ENCODE measurements around the gene SYT7. TPM values are rescaled to one million over a fixed set of nuclear protein-coding genes. Genes with fewer than 3 reads are reported as not detected.

The SYT7 gene
- total RNA-seq, 1 experiment from 2014 or later = 0.48 TPM

GRCh38 chr11:61516675-61517572, 64.0 kb downstream of the SYT7 start:
- no peak for DNase-seq (ENCODE audit: low read depth)

DNA sequence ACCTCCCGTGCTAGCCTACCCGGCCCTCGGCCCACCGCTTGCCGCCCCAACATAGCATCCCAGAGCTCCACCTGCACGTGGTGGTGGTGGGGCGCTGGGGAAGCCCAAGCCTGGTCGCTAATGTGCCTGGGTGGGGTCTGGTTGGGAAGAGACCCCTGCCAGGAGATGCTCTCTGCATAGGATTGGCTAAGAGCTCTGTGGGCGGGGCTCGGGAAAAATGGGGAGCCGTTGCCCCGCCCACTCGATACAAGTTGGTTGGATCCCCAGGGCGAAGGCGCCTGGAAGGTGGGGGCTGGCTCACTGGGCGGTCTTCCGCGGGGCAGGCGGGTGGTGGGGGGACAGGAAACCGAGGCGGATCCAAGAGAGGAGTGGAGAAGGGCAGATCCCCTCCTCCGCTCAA, 64.7 kb downstream of the SYT7 start:
- DNase-seq (ENCODE audit: low read depth) = no peak

DNA sequence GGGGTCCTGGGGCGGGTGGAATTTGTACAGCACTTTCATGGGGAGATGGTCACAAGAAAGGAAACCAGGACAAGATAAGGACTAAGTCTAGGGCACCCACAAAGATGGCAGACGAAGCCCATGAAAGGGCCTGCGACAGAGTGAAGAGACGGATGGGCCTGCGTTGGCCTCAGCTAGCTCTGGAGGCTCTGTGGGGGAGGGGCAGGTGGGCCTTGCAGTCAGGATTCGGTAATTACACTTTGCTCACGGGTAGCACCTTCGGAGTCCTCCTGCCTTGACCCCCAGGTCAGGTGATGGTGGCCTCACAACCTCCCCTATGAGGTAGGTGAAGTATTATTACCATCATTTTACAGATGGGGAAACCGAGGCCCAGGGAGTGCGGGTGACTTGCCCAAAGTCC, 65.2 kb downstream of the SYT7 start:
- no peak for DNase-seq (ENCODE audit: low read depth)

DNA sequence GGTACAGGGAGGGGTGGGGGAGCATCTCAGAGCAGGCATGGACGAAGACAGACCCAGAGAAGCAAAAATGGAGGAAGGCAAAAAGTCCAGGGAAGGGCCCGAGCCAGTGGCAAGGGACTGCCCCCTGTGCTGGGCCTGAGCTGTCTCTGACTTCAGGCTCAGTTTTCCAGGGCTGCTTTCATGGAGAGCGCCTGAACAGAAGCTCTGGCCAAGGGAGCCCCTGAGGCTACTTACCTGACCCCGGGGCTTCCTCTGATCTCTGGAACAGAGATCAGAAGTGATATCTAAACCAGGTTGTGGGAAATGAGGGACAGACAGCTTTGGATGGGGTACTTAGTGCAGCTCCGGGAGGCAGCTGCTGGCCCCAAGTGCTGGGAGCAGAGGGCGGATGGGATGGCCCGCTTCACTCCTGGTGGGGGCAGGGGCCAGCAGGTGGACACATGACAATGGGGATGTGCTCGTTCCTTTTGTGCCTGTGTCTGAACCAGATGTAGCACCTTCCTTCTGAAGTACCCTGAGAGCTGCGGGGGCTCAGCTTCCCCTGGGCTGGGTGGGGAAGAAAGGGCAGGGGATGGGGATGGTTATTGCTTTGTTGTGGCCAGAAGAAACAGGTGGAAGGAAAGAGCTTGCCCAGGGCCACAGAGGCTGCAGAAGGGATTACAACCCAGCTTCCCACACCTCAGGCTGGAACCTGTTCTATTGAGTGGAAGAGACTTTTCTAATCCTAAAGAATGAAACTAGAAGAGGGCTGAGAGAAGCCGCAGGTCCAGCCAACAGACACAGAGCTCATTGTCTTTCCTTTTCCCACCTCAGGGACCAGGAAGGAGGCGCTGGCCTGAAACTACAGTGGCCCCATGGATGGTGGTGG, 66.6 kb downstream of the SYT7 start:
- no peak for DNase-seq (ENCODE audit: low read depth)

DNA sequence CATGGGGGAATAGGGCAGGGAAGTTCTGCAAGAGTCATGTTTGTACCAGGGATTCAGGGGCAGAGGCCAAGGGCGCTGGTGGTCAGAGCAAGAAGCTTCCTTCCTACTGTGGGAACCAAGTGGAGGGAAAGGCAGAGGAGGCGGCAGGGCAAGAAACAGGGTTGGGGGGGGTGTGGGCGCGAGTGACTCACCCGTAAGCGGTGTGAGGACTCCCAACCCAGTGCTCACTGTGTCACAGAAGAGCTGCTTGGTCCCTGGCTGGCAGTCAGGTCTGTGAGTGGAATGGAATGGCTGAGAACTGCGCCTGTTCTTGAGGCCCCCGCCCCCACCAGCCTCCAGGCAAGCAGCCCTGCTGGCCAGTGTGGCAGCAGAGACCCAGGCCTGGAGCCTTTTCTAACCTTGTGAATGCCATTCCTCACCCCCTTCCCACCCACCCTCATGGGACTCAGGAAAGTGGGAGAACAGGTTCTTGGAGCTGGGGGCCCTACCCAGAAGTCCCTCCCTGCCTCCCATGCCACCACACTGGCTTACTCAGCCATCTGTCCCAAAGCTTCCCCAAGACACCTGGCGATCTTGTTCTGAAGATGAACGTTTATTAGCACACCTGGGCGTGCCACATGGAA, 67.6 kb downstream of the SYT7 start:
- no peak for DNase-seq (ENCODE audit: low read depth)

DNA sequence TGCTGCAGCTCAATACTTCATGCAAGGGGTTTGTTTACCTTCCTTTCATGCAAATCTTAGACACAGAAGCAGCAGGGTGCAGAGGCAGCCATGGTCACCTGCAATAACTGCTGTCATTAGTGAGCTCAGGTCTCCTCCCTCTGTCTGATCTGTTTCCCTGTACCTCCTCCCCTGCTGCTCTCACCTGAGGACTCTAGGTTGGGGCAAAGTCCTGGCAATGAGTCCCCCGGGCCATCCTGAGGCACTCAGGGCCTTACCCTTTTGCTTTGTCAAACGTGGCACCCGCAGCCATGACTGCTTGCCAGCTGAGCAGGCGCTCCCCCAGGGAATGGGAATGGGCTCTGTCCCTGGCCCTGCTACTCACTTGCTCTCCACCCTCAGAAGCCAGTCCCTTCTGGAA, 68.4 kb downstream of the SYT7 start:
- DNase-seq (ENCODE audit: low read depth) = no peak

GRCh38 chr11:61511383-61511782, 69.5 kb downstream of the SYT7 start:
- DNase-seq (ENCODE audit: low read depth) = no peak

GRCh38 chr11:61510974-61511373, 69.9 kb downstream of the SYT7 start:
- no peak for DNase-seq (ENCODE audit: low read depth)

GRCh38 chr11:61510166-61510919, 70.5 kb downstream of the SYT7 start:
- DNase-seq (ENCODE audit: low read depth) = no peak

DNA sequence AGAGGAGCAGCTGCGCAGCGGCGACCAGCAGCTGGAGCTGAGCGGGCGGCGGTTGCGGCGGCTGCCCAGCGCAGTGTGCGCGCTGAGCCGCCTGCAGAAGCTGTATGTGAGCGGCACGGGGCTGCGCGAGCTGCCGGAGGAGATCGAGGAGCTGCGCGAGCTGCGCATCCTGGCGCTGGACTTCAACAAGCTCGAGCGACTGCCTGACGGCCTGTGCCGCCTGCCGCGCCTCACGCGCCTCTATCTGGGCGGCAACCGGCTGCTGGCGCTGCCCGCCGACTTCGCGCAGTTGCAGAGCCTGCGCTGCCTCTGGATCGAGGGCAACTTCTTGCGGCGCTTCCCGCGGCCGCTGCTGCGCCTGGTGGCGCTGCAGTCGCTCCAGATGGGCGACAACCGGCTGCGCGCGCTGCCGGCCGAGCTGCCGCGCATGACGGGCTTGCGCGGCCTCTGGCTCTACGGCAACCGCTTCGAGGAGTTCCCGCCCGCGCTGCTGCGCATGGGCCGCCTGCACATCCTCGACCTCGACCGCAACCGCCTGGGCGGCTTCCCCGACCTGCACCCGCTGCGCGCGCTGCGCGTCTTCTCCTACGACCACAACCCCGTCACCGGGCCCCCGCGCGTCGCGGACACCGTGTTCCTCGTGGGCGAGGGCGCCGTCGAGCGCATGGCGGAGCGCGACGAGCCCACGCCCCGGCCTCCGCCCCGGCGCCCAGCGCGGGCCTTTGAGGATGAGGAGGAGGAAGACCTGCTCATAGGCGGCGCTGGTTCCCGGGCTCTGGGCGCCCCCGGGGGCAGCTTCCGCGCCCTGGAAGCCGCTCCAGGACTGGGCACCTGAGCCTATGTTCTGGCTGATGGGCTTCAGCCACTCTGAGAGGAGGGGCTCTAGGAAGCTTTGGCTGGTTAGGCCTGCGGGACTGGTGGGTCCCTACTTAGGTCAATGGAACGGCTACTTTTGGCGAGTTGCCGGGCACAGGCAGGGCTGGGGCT, 71.5 kb downstream of the SYT7 start:
- DNase-seq (ENCODE audit: low read depth) = peak; percentile 58

- no peak for DNase-seq (ENCODE audit: low read depth)
Measured at GRCh38 chr11:61507962-61508861, 72.7 kb downstream of the SYT7 start, which contains the start of gene LRRC10B. Gene LRRC10B, plus strand, starts transcription at chr11:61508749. Its CDS starts 250 bp downstream, at chr11:61508999.

GRCh38 chr11:61507012-61507768, 73.7 kb downstream of the SYT7 start:
- DNase-seq (ENCODE audit: low read depth) = no peak

DNA sequence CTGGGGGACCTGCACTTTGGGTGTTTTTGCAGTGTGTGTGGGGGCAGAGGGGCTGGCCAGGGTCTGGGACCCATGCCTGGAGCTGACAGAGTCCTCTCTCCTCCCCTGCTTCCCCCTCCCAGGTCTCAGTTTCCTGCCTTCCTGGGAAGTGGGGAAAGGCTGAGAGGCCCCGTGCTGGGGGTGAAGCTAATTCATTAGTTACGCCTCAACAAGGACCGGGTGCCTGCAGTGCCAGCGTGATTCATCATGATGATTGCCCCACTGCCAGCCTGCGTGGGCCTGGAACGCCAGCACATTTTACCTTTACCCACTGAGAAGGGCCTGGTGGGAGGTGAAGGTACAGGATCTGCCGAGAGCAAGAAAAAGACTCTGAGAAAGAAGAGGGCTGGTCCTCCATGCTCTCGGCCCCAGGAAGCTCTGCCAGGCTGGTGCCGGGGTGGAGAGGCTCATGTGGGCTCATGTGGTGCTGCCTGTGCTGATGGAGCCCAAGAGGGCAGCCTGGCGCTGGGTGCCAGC, 75.2 kb downstream of the SYT7 start:
- DNase-seq (ENCODE audit: low read depth) = peak; percentile 56

DNA sequence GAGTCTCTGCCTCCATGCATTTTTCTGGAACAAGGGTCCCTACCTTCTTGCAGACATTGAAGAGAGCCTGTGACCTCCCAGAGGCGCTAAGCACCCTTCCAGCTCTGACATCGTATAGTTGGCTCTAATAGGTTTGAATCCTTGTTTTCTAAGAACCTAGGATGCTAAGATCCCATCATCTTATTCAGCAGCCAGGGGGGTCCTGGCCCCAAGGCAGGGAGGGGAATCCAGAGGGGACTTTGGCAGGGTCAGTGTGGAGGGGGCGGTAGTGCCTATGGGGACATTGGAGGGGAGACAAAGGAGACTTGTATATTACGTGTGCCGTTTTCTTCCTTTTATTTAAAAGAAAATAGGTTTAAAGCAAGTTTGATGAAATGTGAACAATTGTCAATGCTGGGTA, 75.8 kb downstream of the SYT7 start:
- no peak for DNase-seq (ENCODE audit: low read depth)

DNA sequence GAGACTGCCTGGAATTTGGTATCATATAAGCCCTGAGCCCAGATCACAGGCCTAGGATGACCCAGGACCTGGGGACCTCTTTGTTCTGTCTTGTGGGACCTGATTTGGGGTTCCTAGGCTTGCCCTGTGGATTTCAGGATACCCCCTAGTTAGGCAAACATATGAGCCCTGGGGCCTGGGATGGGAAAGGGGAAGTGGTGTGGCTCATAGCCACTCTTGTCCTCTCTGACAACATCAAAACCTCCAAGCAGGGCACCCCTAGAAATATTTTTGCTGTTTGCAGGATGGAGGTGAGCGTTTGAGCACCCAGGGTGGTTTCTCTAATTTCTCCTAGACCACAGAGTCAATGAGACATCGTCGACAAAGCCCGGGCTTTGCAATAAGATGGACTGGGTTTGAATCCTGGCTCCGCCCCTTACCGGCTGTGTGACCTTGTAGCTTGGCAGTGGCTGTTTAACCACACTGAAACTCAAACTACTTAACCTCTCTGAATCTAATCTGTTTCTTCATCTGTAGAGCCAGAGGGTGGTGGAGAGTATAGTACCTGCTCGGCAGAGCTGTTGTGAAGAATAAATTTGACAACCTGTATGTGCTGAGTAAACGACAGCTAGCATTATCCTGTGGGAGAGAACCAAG, 77.6 kb downstream of the SYT7 start:
- DNase-seq (ENCODE audit: low read depth) = no peak

- no peak for DNase-seq (ENCODE audit: low read depth)
Measured at GRCh38 chr11:61502522-61502921, 78.4 kb downstream of the SYT7 start.

DNA sequence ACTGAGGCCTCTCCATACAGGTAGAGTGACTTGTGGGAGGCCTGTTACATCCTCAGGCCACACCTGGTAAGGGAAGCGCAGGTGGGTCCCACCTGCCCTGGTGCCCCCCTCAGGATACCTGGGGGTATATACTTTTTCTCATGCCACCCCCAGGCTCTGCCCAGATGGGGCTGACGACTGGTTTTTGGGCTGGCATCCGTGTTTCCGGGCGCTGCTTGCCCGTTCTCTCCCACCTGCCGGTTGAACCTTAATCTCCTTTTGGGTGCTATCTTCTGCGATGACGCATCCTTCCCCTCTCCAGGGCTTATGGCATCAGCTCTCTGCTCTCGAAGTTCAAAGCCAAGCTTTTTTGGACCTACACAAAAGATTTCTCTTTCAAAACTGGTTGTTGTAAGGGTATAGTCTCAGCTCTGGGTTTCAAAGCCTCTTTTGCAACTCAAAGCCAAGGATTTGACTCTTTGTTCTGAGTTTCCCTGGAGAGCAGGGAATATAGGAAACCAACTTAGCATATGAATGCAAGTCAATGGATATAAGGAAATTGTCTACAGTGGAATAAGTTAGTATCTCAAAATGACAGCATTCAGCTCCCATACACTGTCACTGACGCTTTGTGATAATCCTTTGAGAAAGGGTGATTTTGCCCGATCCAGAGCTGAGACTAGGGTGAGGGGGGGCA, 80.9 kb downstream of the SYT7 start:
- no peak for DNase-seq (ENCODE audit: low read depth)
